Measurements from ENCODE around the gene CD72. TPM values are rescaled to one million over a fixed set of nuclear protein-coding genes. Genes with fewer than 3 reads are reported as not detected.
"Not testable (repeated sequence)": the region's sequence is repeated elsewhere in the genome, so short reads cannot be mapped to it uniquely, and the experiment has no call there.

Gene CD72
- total and polyA plus RNA-seq, 4 donors = 2.0 to 5.7 (median 3.5) TPM

DNA sequence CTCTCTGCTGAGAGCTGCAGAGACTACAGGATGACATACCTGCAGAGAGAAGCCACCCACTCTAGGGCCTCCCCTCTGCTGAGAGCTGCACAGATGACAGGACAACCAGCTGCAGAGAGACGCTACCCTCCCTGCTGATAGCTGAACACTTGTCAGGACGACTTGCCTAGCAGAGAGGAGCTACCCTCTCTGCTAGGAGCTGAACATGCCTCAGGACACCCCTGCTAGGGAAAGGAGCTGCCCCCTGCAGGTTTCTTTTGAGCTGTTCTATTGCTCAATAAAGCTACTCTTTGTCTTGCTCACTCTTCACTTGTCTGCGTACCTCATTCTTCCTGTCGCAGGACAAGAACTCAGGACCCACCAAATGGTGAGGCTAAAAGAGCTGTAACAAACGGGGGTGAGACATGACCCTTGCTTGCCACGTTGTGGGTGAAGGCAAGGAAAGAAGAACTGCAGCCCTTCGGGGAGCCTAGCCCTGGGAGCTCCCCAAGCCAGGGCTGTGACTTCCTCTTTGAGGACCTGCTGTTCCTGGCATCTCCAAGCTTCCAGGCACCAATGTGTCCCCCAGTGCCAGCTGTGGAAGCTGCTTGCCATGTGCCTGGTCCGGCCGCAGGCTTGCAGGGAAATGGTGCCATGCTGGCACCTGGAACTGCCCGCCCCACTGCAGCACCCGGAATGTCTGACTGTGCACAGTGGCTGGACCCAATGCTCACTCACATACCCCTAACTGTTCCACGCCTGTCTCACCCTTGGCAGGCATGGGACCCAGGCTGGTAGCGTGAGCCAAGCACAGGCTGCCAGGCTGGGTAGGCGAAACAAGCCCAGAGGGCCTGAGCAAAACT lies 18.2 kb downstream of the CD72 start (continued):
- no peak for TF ChIP-seq JUND (IDR thresholded peaks at IDR 0.05)
- no peak for TF ChIP-seq FOXA1 (IDR thresholded peaks at IDR 0.05)

DNA sequence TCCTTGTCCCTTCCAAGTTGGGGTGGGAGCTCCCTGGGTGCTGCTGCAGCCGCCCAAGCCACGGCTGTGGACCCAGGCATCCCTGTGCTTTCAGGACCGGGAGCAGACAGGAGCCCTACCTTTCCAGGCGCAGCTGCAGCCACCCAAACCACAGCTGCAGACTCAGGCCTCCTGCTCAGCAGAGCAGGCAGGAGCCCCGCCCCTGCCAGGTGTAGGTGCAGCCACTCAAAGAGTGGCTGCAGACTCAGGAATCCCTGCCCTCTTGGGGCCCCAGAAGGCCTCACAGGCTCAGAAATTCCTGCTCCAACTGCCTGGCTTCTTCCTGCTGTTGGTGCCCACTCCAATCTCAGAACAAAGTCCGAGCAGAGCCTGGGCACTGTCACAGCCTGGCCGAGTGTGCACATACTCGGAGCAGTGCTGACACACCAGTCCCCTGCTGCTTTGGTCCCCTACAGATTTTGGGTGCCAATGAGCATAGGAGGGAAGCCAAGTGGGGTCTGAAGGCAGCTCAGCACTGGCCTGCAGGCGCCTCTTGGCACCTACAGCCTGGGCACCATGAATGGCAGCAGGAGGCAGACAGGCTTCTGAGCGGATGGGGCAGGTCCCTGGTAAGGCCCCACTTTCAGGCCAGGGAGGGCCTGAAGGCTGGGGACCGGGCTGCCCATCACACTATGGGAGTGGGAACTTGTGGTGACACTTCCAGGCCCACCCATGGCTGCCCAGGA lies 19.2 kb downstream of the CD72 start:
- Histone ChIP-seq H3K9me3 (ENCODE audit: control insufficient read depth in 4 of 4, low read length in 3 of 4) (peaks cover 0 to 1% (median 0%) of the 10 kb centered on the region in 4 donors), H3K4me1 (ENCODE audit: control insufficient read depth in 4 of 4, insufficient read depth in 4 of 4, low read length in 3 of 4) (peaks cover 0 to 15% (median 6%) of the 10 kb centered on the region in 4 donors), H3K9ac (ENCODE audit: low read depth in 1 of 2, low read length in 2 of 2) (no peak overlapping the region), H3K27ac (ENCODE audit: low read depth in 1 of 2, low read length in 2 of 2) (no peak overlapping the region), H3K27me3 (ENCODE audit: control insufficient read depth in 4 of 4, insufficient read depth in 4 of 4, low read length in 3 of 4) (no peaks in the 10 kb centered on the region), H3K36me3 (ENCODE audit: control insufficient read depth in 4 of 4, insufficient read depth in 3 of 4, low read depth in 1 of 4, low read length in 3 of 4) (no peaks in the 10 kb centered on the region), H3K4me3 (ENCODE audit: low read depth in 1 of 3, low read length in 3 of 3) (no peak overlapping the region)
- DNase-seq (ENCODE audit: low spot score) = no peak
- TF ChIP-seq NR2F2 (IDR thresholded peaks at IDR 0.05) (no peak), FOXA2 (IDR thresholded peaks at IDR 0.05) (no peak), SP1 (IDR thresholded peaks at IDR 0.05) (no peak), EGR1 (IDR thresholded peaks at IDR 0.05; ENCODE audit: low read depth in 2 of 2) (no peak), GABPA (IDR thresholded peaks at IDR 0.05 in 1 of 2, conservative IDR thresholded peaks at IDR 0.05 in 1 of 2) (no peak), RXRA (IDR thresholded peaks at IDR 0.05) (no peak), YY1 (IDR thresholded peaks at IDR 0.05) (no peak), RAD21 (IDR thresholded peaks at IDR 0.05) (no peak), JUND (IDR thresholded peaks at IDR 0.05) (no peak)
- TF ChIP-seq, protein P1, sequence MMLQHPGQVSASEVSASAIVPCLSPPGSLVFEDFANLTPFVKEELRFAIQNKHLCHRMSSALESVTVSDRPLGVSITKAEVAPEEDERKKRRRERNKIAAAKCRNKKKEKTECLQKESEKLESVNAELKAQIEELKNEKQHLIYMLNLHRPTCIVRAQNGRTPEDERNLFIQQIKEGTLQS (IDR thresholded peaks at IDR 0.05) = no peak
- TF ChIP-seq, protein P2, sequence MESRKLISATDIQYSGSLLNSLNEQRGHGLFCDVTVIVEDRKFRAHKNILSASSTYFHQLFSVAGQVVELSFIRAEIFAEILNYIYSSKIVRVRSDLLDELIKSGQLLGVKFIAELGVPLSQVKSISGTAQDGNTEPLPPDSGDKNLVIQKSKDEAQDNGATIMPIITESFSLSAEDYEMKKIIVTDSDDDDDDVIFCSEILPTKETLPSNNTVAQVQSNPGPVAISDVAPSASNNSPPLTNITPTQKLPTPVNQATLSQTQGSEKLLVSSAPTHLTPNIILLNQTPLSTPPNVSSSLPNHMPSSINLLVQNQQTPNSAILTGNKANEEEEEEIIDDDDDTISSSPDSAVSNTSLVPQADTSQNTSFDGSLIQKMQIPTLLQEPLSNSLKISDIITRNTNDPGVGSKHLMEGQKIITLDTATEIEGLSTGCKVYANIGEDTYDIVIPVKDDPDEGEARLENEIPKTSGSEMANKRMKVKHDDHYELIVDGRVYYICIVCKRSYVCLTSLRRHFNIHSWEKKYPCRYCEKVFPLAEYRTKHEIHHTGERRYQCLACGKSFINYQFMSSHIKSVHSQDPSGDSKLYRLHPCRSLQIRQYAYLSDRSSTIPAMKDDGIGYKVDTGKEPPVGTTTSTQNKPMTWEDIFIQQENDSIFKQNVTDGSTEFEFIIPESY (IDR thresholded peaks at IDR 0.05) = no peak
- TF ChIP-seq, protein P3, sequence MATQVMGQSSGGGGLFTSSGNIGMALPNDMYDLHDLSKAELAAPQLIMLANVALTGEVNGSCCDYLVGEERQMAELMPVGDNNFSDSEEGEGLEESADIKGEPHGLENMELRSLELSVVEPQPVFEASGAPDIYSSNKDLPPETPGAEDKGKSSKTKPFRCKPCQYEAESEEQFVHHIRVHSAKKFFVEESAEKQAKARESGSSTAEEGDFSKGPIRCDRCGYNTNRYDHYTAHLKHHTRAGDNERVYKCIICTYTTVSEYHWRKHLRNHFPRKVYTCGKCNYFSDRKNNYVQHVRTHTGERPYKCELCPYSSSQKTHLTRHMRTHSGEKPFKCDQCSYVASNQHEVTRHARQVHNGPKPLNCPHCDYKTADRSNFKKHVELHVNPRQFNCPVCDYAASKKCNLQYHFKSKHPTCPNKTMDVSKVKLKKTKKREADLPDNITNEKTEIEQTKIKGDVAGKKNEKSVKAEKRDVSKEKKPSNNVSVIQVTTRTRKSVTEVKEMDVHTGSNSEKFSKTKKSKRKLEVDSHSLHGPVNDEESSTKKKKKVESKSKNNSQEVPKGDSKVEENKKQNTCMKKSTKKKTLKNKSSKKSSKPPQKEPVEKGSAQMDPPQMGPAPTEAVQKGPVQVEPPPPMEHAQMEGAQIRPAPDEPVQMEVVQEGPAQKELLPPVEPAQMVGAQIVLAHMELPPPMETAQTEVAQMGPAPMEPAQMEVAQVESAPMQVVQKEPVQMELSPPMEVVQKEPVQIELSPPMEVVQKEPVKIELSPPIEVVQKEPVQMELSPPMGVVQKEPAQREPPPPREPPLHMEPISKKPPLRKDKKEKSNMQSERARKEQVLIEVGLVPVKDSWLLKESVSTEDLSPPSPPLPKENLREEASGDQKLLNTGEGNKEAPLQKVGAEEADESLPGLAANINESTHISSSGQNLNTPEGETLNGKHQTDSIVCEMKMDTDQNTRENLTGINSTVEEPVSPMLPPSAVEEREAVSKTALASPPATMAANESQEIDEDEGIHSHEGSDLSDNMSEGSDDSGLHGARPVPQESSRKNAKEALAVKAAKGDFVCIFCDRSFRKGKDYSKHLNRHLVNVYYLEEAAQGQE (IDR thresholded peaks at IDR 0.05) = no peak
- TF ChIP-seq, protein P4, sequence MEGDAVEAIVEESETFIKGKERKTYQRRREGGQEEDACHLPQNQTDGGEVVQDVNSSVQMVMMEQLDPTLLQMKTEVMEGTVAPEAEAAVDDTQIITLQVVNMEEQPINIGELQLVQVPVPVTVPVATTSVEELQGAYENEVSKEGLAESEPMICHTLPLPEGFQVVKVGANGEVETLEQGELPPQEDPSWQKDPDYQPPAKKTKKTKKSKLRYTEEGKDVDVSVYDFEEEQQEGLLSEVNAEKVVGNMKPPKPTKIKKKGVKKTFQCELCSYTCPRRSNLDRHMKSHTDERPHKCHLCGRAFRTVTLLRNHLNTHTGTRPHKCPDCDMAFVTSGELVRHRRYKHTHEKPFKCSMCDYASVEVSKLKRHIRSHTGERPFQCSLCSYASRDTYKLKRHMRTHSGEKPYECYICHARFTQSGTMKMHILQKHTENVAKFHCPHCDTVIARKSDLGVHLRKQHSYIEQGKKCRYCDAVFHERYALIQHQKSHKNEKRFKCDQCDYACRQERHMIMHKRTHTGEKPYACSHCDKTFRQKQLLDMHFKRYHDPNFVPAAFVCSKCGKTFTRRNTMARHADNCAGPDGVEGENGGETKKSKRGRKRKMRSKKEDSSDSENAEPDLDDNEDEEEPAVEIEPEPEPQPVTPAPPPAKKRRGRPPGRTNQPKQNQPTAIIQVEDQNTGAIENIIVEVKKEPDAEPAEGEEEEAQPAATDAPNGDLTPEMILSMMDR (IDR thresholded peaks at IDR 0.05; ENCODE audit: low read depth, low read length, missing input control) = no peak
- WGBS = 89% methylated on average over 11 of the region's 11 CpGs

DNA sequence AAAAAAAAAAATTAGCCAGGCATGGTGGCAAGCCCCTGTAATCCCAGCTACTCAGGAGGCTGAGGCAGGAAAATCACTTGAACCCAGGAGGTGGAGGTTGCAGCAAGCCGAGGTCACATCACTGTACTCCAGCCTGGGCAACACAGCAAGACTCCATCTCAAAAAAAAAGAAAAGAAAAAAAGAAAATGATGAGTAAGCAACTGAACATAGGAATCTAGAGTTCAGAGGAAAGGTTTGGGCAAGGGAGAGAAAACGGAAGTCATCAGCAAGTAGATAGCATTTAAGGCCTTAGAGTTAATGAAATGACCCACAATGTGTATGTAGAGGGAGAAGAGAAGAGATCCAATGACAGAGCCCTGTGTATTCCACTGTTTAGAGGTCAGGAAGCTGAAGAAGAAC lies 21.3 kb downstream of the CD72 start:
- 88% methylated on average over 2 of the region's 2 CpGs for WGBS
- H3K9ac ChIP-seq (ENCODE audit: low read depth in 1 of 2, low read length in 2 of 2); H3K36me3 ChIP-seq (ENCODE audit: control insufficient read depth in 4 of 4, insufficient read depth in 3 of 4, low read depth in 1 of 4, low read length in 3 of 4); H3K27ac ChIP-seq (ENCODE audit: low read depth in 1 of 2, low read length in 2 of 2); DNase-seq (ENCODE audit: low spot score); H3K9me3 ChIP-seq (ENCODE audit: control insufficient read depth in 4 of 4, low read length in 3 of 4); H3K4me1 ChIP-seq (ENCODE audit: control insufficient read depth in 4 of 4, insufficient read depth in 4 of 4, low read length in 3 of 4); H3K27me3 ChIP-seq (ENCODE audit: control insufficient read depth in 4 of 4, insufficient read depth in 4 of 4, low read length in 3 of 4); H3K4me3 ChIP-seq (ENCODE audit: low read depth in 1 of 3, low read length in 3 of 3): not testable (repeated sequence)

Data from liver (tissue), 9 donors.